Activated T-helper 2 cell treated with anti-CD3 and anti-CD28 coated beads, Interferon-gamma antibody, Interleukin-2, Interleukin-4, amounts not matched to agents 10 μg/mL and 5 μg/mL and 100 μg/mL, durations not matched to agents 14 hours and 24 hours and 36 hours (primary cell): ENCODE data around the gene CDKN2C. TPM values are rescaled to one million over a fixed set of nuclear protein-coding genes. Genes with fewer than 3 reads are reported as not detected.
"Not testable (repeated sequence)": the region's sequence is repeated elsewhere in the genome, so short reads cannot be mapped to it uniquely, and the experiment has no call there.

ENCODE experiments used
- DNase-seq: peaks from one replicate; pipeline ENCODE4 v3.0.0; 2021; ENCODE audit warnings: low spot score
- H3K27ac Mint-ChIP-seq: one replicate; pipeline ENCODE4 v1.8.0; 2021; ENCODE audit warnings: mixed read lengths
- H3K27me3 Mint-ChIP-seq: one replicate; pipeline ENCODE4 v1.8.0; 2021; ENCODE audit warnings: low read depth, mixed read lengths
- H3K36me3 Mint-ChIP-seq: one replicate; pipeline ENCODE4 v1.8.0; 2021; ENCODE audit warnings: low read depth, mixed read lengths
- H3K4me1 Mint-ChIP-seq: one replicate; pipeline ENCODE4 v1.8.0; 2021; ENCODE audit warnings: low read depth, mixed read lengths
- H3K4me3 Mint-ChIP-seq: one replicate; pipeline ENCODE4 v1.8.0; 2021; ENCODE audit warnings: low read depth, mild to moderate bottlenecking, moderate library complexity, mixed read lengths
- H3K9me3 Mint-ChIP-seq: one replicate; pipeline ENCODE4 v1.8.0; 2021; ENCODE audit warnings: mixed read lengths
- intact Hi-C: fragments of 100-400 bp; cut with micrococcal nuclease; formaldehyde crosslinking; loops from one replicate; pipeline ENCODE4 v1.15.1; 2023
- total RNA-seq: library from RNA; stranded (reverse); gene quantifications from 2 replicates; pipeline ENCODE4 v1.2.3, GENCODE V29; 2022

CDKN2C gene
- 14.5 and 15.1 TPM in 2 replicates for total RNA-seq

DNA sequence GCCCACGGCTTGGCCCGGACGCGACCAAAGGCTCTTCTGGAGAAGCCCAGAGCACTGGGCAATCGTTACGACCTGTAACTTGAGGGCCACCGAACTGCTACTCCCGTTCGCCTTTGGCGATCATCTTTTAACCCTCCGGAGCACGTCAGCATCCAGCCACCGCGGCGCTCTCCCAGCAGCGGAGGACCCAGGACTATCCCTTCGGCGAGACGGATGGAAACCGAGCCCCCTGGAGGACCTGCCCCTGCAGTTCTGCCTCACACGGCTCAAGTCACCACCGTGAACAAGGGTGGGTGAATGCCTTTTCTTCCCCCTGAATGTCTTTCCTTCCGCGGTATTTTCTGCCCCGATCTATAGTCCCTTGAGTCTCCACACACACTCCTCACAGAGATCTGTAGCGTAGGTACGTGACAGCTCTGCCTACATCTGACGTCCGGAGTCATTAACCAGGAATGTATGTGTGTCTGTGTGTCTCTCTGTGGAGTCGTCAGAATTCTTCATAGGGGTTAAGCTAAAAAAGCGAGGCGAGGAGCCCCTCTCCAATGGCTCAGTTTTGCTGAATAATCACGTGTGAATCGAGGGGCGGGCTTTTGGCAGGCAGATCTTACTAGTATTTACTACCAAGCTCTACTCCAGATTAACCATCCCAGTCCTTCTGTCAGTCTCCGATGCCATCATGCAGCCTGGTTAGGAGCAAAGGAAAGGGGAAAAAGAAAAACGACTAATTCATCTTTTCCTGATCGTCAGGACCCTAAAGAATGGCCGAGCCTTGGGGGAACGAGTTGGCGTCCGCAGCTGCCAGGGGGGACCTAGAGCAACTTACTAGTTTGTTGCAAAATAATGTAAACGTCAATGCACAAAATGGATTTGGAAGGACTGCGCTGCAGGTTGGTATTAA lies at the start of gene CDKN2C:
Gene CDKN2C, plus strand, starts transcription at position 635 of the 898 bp plus-strand sequence. Its CDS starts 124 bp downstream, at position 759.
- Mint-ChIP-seq H3K9me3 (no peaks in the 10 kb centered on the region), H3K27me3 (peaks cover 23% of the 10 kb centered on the region), H3K4me3 (peak within 1 kb of the TSS; percentile 95), H3K27ac (peak within 1 kb of the TSS; percentile 96), H3K4me1 (peaks cover 28% of the 10 kb centered on the region), H3K36me3 (peaks cover 35% of the 10 kb centered on the region)
- intact Hi-C loops, result loop anchor here (1.0 to 10.0 kb wide), 8 partner anchors 7 to 575 kb away; partner anchors contain the start of gene EPS15
- peak; percentile 52 for DNase-seq

DNA sequence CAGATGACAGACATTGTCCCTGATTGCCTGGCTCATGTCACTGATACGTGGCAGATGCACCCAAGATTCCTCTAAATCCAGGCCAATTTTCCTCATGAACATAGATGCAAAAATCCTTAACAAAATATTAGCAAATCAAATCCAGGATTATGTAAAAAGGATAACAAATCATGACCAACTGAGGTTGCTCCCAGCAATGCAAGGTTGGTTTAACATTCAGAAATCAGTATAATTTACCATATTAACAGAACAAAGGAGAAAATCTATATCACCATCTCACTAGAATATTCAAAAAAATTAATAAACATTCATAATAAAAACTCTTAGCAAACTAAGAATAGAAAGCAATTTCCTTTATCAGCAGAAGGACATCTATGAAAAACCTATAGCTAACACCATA lies 49.6 kb upstream of the CDKN2C start:
- no peak overlapping the region for H3K4me3 Mint-ChIP-seq
- peaks cover 26% of the 10 kb centered on the region for H3K9me3 Mint-ChIP-seq
- no peak overlapping the region for H3K27ac Mint-ChIP-seq
- intact Hi-C loops, result no loop called here
- H3K4me1 Mint-ChIP-seq, result no peaks in the 10 kb centered on the region
- no peak for DNase-seq
- H3K27me3 Mint-ChIP-seq, result no peaks in the 10 kb centered on the region
- H3K36me3 Mint-ChIP-seq, result peaks cover 15% of the 10 kb centered on the region

DNA sequence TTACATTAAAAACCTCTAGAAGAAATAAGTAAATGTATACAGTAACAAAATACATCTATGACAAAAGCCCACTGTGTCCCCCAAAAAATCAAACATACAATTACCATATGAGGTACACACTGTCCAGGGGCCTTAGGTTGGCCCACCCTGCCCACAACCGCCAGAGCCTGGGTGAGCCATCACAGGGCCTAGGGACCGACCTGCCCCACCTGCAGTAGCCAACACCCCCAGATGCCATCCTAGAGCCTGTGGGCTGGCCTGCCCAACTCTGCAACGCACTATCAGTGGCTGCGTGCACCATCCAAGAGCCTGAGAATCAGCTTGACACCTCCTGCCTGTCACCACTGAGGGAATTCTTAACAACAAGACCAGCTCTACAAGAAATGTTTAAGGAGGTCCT lies 49.0 kb upstream of the CDKN2C start:
- no peak overlapping the region for H3K27ac Mint-ChIP-seq
- intact Hi-C loops, result no loop called here
- H3K36me3 Mint-ChIP-seq, result peaks cover 15% of the 10 kb centered on the region
- no peaks in the 10 kb centered on the region for H3K27me3 Mint-ChIP-seq
- no peak overlapping the region for H3K4me3 Mint-ChIP-seq
- no peak for DNase-seq
- H3K9me3 Mint-ChIP-seq, result peaks cover 26% of the 10 kb centered on the region
- H3K4me1 Mint-ChIP-seq, result no peaks in the 10 kb centered on the region

DNA sequence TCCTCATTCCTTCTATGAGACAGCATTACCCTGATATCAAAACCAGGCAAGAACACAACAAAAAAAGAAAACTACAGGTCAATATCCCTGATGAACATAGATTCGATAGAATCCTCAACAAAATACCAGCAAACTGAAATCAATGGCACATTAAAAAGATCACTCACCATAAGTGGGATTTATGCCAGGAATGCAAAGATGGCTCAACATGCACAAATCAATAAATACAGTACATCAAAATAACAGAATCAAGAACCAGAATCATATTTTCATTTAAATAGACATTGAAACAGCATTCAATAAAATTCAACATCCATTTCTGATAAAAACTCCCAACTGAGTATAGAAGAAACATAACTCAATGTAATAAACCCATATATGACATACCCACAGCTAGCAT lies 46.5 kb upstream of the CDKN2C start:
- H3K4me1 Mint-ChIP-seq, result no peaks in the 10 kb centered on the region
- H3K36me3 Mint-ChIP-seq, result peaks cover 15% of the 10 kb centered on the region
- no peak overlapping the region for H3K4me3 Mint-ChIP-seq
- H3K27ac Mint-ChIP-seq, result no peak overlapping the region
- intact Hi-C loops, result no loop called here
- no peaks in the 10 kb centered on the region for H3K27me3 Mint-ChIP-seq
- no peak for DNase-seq
- peaks cover 26% of the 10 kb centered on the region for H3K9me3 Mint-ChIP-seq

DNA sequence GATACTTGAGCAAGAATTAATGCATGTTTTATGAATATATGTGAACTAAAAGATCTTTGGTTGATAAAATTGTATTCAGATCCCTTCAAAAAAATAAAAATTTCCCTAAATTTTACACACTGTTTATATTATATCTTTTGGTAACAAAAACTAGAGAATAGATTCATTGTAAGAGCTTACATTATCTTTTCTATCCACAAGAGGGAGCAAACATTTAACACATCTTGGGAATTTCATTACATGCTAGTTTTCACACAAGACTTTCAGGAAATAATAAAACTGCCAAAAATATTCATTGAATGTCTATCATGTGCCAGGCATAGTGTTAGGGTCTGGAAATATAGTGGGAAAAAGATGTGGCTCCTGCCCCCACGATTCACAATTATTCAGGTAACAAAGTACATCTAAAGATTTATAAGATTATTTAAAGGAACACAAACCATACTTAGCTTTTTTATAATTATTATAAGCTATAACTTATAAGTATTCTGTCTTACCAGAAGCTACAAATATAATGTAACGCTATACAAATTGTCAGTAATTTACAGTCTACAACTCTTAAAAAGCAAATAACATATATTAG lies 40.6 kb upstream of the CDKN2C start:
- Mint-ChIP-seq H3K4me3 (no peak overlapping the region), H3K27me3 (no peaks in the 10 kb centered on the region), H3K36me3 (peaks cover 4% of the 10 kb centered on the region), H3K4me1 (peaks cover 17% of the 10 kb centered on the region), H3K9me3 (no peaks in the 10 kb centered on the region), H3K27ac (no peak overlapping the region)
- DNase-seq, result no peak
- intact Hi-C loops, result loop anchor here (1.0 kb wide), 1 partner anchor 260 kb away; no protein-coding TSS in a partner anchor

DNA sequence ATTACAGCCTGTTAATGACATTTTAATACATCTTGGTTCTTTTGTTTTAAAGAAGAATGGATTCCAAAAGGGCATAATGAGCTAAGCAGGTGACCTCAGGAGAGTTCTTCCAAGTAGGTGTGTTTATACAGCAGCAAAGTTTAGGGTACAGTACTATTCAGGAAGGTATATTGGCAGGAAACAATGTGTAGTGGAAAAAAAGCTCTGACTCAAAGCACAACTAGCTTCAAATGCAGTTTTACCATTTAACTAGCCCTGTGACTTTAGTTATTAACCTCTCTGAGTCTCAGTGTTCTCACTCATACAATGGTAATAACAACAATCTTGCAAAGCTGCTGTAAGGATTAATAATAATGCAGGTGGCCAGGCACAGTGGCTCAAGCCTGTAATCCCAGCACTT lies 39.9 kb upstream of the CDKN2C start:
- intact Hi-C loops, result loop anchor here (2.0 kb wide), 1 partner anchor 29 kb away; no protein-coding TSS in a partner anchor
- H3K27me3 Mint-ChIP-seq, result no peaks in the 10 kb centered on the region
- peaks cover 4% of the 10 kb centered on the region for H3K36me3 Mint-ChIP-seq
- no peak overlapping the region for H3K4me3 Mint-ChIP-seq
- no peak for DNase-seq
- H3K9me3 Mint-ChIP-seq, result no peaks in the 10 kb centered on the region
- H3K27ac Mint-ChIP-seq, result no peak overlapping the region
- peaks cover 17% of the 10 kb centered on the region for H3K4me1 Mint-ChIP-seq

DNA sequence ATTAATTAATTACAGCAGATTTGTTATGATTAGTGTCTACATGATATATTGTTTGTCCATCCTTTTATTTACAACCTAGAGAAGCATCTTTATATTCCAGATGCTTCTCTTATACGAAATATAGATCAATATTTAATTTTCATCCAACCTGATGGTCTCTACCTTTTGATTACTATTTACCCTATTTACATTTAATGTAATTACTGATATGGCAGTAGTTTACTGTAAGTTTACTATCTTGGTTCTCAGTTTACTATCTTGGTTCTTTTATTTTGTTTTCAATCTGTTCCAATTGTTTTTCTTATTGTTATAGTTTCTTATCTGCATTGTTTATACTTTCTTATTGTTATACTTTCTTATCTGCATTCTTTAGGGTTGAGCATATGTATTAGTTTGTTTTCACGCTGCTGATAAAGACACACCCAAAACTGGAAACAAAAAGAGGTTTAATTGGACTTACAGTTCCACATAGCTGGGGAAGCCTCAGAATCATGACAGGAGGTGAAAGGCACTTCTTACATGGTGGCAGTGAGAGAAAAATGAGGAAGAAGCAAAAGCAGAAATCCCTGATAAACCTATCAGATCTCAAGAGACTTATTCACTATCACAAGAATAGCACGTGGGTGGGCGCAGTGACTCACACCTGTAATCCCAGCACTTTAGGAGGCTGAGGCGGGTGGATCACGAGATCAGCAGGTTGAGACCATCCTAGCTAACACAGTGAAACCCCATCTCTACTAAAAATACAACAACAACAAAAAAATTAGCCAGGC lies 38.9 kb upstream of the CDKN2C start:
- intact Hi-C loops, result loop anchor here (2.0 kb wide), 1 partner anchor 28 kb away; no protein-coding TSS in a partner anchor
- Mint-ChIP-seq H3K4me3 (no peak overlapping the region), H3K36me3 (peaks cover 4% of the 10 kb centered on the region), H3K27ac (no peak overlapping the region), H3K27me3 (no peaks in the 10 kb centered on the region), H3K9me3 (no peaks in the 10 kb centered on the region), H3K4me1 (peaks cover 17% of the 10 kb centered on the region)
- no peak for DNase-seq

DNA sequence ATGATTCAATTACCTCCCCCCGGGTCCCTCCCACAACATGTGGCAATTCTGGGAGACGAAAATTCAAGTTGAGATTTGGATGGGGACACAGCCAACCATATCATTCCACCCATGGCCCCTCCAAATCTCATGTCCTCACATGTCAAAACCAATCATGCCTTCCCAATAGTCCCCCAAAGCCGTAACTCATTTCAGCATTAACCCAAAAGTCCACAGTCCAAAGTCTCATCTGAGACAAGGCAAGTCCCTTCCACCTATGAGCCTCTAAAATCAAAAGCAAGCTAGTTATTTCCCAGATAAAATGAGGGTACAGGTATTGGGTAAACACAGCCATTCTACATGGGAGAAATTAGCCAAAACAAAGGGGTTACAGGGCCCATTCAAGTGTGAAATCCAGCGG lies 38.0 kb upstream of the CDKN2C start:
- H3K4me1 Mint-ChIP-seq, result peaks cover 20% of the 10 kb centered on the region
- H3K36me3 Mint-ChIP-seq, H3K9me3 Mint-ChIP-seq, H3K27me3 Mint-ChIP-seq, DNase-seq, intact Hi-C loops, H3K27ac Mint-ChIP-seq, H3K4me3 Mint-ChIP-seq: not testable (repeated sequence)

DNA sequence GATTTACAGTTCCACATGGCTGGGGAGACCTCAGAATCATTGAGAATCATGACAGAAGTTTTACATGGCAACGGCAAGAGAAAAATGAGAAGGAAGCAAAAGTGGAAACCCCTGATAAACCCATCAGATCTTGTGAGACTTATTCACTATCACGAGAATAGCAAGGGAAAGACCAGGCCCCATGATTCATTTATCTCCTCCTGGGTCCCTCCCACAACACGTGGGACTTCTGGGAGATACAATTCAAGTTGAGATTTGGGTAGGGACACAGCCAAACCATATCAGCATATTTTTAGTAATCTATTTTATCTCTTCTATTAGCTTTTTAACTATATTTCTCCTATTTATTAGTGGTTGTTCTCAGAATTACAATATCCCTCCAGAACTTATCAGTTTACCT lies 36.3 kb upstream of the CDKN2C start:
- H3K9me3 Mint-ChIP-seq, intact Hi-C loops, H3K4me3 Mint-ChIP-seq, H3K36me3 Mint-ChIP-seq, DNase-seq, H3K27ac Mint-ChIP-seq, H3K27me3 Mint-ChIP-seq: not testable (repeated sequence)
- H3K4me1 Mint-ChIP-seq, result peaks cover 20% of the 10 kb centered on the region

DNA sequence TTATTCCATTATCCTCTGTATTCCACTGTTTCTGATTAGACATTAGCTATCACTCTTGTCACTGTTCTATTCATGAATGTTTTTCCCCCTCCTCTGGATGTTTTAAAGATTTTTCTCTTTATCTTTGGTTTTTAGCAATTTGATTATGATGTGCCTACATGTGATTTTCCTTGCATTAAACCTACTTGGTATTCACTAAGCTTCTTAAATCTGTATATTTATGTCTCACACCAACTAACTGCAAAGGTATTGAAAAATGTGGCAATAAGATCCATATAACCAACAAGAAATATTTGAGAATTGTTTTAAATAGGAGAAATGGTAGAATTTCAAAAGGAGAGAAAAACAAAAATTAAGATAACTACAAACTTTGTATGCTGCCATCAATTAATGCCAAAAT lies 35.2 kb upstream of the CDKN2C start:
- H3K36me3 Mint-ChIP-seq, result peaks cover 4% of the 10 kb centered on the region
- H3K4me3 Mint-ChIP-seq, result no peak overlapping the region
- H3K27me3 Mint-ChIP-seq, result no peaks in the 10 kb centered on the region
- H3K27ac Mint-ChIP-seq, result no peak overlapping the region
- H3K4me1 Mint-ChIP-seq, result peaks cover 20% of the 10 kb centered on the region
- intact Hi-C loops, result no loop called here
- no peaks in the 10 kb centered on the region for H3K9me3 Mint-ChIP-seq
- no peak for DNase-seq

DNA sequence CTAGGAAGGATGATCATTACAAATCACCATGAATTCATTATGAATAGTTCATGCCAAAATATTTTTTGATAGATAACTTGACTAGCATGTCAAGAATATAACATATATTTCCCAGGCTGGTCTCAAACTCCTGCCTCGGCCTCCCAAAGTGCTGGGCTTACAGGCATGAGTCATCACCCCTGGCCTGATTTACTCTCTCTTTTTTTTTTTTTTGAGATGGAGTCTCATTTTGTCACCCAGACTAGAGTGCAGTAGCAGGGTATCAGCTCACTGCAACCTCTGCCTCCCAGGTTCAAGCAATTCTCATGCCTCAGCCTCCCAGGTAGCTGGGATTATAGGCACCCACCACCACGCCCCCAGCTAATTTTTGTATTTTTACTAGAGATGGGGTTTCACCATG lies 34.8 kb upstream of the CDKN2C start:
- H3K36me3 Mint-ChIP-seq, H3K27ac Mint-ChIP-seq, H3K4me3 Mint-ChIP-seq, DNase-seq, H3K27me3 Mint-ChIP-seq, intact Hi-C loops, H3K9me3 Mint-ChIP-seq: not testable (repeated sequence)
- peaks cover 15% of the 10 kb centered on the region for H3K4me1 Mint-ChIP-seq

DNA sequence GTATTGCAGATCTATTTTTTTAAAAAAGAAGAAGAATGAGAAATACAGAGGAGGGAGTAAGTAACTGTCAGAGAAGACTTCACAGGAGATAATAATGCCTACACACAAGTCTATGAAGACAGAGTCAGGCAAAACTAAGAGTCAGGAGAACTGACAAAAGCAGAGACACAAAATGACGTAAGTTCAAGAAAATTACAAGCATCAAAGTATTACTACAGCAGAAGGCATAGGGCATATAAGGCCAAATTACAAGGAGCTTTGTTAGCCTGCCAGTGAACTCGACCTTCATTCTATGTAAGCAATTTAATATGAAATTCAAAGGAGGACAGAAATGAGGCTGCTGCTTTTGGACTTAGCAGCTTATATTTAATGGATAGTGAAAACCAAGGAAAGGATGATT lies 33.7 kb upstream of the CDKN2C start:
- Mint-ChIP-seq H3K27me3 (no peaks in the 10 kb centered on the region), H3K4me1 (peaks cover 10% of the 10 kb centered on the region), H3K9me3 (no peaks in the 10 kb centered on the region), H3K27ac (no peak overlapping the region), H3K36me3 (peaks cover 4% of the 10 kb centered on the region), H3K4me3 (no peak overlapping the region)
- DNase-seq, result no peak
- intact Hi-C loops, result no loop called here
